AG09309 (cell line): ENCODE data around the gene DUSP9.

Source experiments
- DNase-seq: peaks from one replicate; pipeline ENCODE4 v3.0.0-alpha.2; 2010; ENCODE audit warnings: low read depth
- H3K4me3 ChIP-seq: 2 replicates; pipeline ENCODE4 v1.5.1; 2011; ENCODE audit warnings: mild to moderate bottlenecking, low read depth, low read length, moderate library complexity; ENCODE audit not compliant: control insufficient read depth
- CTCF ChIP-seq: IDR thresholded peaks from 2 replicates; pipeline ENCODE4 v1.5.1; 2011; ENCODE audit warnings: mild to moderate bottlenecking, low read depth, low read length, inconsistent platforms; ENCODE audit not compliant: insufficient read depth, control insufficient read depth; ENCODE audit errors: missing control alignments

The DUSP9 gene

GRCh38 chrX:153622661-153623309 lies 24.2 kb upstream of the DUSP9 start:
- no peak for DNase-seq
- TF ChIP-seq CTCF, result no peak

GRCh38 chrX:153623310-153624029 lies 23.5 kb upstream of the DUSP9 start:
- no peak for TF ChIP-seq CTCF
- H3K4me3 ChIP-seq, result no peak overlapping the region
- no peak for DNase-seq

More at GRCh38 chrX:153622661-153623309, 24.2 kb upstream of the DUSP9 start:
- H3K4me3 ChIP-seq, result no peak overlapping the region

- no peak for TF ChIP-seq CTCF
Observed at GRCh38 chrX:153624196-153625091, 22.6 kb upstream of the DUSP9 start.

GRCh38 chrX:153625271-153626024 lies 21.6 kb upstream of the DUSP9 start:
- DNase-seq, result no peak
- no peak for TF ChIP-seq CTCF
- H3K4me3 ChIP-seq, result no peak overlapping the region

More at GRCh38 chrX:153624196-153625091, 22.6 kb upstream of the DUSP9 start:
- no peak for DNase-seq
- no peak overlapping the region for H3K4me3 ChIP-seq

GRCh38 chrX:153626025-153626633 lies 20.9 kb upstream of the DUSP9 start:
- TF ChIP-seq CTCF, result no peak
- no peak overlapping the region for H3K4me3 ChIP-seq
- no peak for DNase-seq
